ENCODE measurements around the gene LAP3. TPM values are rescaled to one million over a fixed set of nuclear protein-coding genes. Genes with fewer than 3 reads are reported as not detected.
A peak's percentile ranks its signal among the peaks of the same experiment; 100 is the strongest.

LAP3 gene
- total and polyA plus RNA-seq, 4 experiments from 2014 or later = 25.6 to 71.3 (median 35.1) TPM

GRCh38 chr4:17577665-17578481, 875 bp downstream of the LAP3 start:
- DNase-seq = peak in 2 of 5 donors; percentile 6 to 57
- Histone ChIP-seq H3K9me3 (ENCODE audit: control insufficient read depth in 1 of 2, low read length in 2 of 2) (no peaks in the 10 kb centered on the region), H3K36me3 (ENCODE audit: insufficient read depth, low read length) (peaks cover 15% of the 10 kb centered on the region), H3K27ac (ENCODE audit: low read depth, low read length) (peak overlapping the region; percentile 91), H3K4me3 (ENCODE audit: low read length in 2 of 2) (peak overlapping the region; percentile 79 to 97), H3K4me1 (ENCODE audit: insufficient read depth, low read length) (peaks cover 23% of the 10 kb centered on the region), H3K27me3 (ENCODE audit: insufficient read depth, low read length) (no peaks in the 10 kb centered on the region)
- POLR2A ChIA-PET (ENCODE audit: partially characterized antibody) = interaction anchor here (0.8 to 2.7 kb wide), 6 partner anchors 9 to 1351 kb away, joined by 3 to 45 read pairs (median 3); partner anchors contain the start of genes DCAF16, MED28 and NCAPG
- peaks cover 0 to 2% (median 0%) of the 10 kb centered on the region in 8 donors for H3K9me3 Mint-ChIP-seq
- H3K36me3 Mint-ChIP-seq = peaks cover 12 to 47% of the 10 kb centered on the region in 2 donors
- H3K27me3 Mint-ChIP-seq = no peaks in the 10 kb centered on the region
- intact Hi-C loops (cut with micrococcal nuclease) = loop anchor here (1.0 to 10.0 kb wide), 8 partner anchors 29 to 1823 kb away; partner anchors contain the start of genes DCAF16, MED28 and NCAPG
- peaks cover 13 to 31% (median 23%) of the 10 kb centered on the region in 4 donors for H3K4me1 Mint-ChIP-seq
- CTCF ChIA-PET (ENCODE audit: partially characterized antibody) = interaction anchor here (0.9 to 2.8 kb wide), 4 partner anchors 29 to 65 kb away, joined by 4 to 13 read pairs (median 8); partner anchors contain the start of gene MED28
- peak overlapping the region; percentile 93 to 99 (median 97) for H3K27ac Mint-ChIP-seq
- peak overlapping the region; percentile 88 to 94 (median 93) for H3K4me3 Mint-ChIP-seq

GRCh38 chr4:17578482-17578891, 1.5 kb downstream of the LAP3 start:
- H3K4me1 ChIP-seq (ENCODE audit: insufficient read depth, low read length) = peaks cover 23% of the 10 kb centered on the region
- Mint-ChIP-seq H3K4me1 (peaks cover 13 to 31% (median 23%) of the 10 kb centered on the region in 4 donors), H3K27ac (peak overlapping the region; percentile 93 to 99 (median 97)), H3K27me3 (no peaks in the 10 kb centered on the region), H3K4me3 (peak overlapping the region; percentile 88 to 94 (median 93)), H3K36me3 (peaks cover 12 to 53% of the 10 kb centered on the region in 2 donors), H3K9me3 (peaks cover 0 to 2% (median 0%) of the 10 kb centered on the region in 8 donors)
- CTCF ChIA-PET (ENCODE audit: partially characterized antibody) = interaction anchor here (1.5 to 2.8 kb wide), 3 partner anchors 30 to 58 kb away, joined by 6 to 13 read pairs (median 9); partner anchors contain the start of gene MED28
- peak overlapping the region; percentile 79 to 97 for H3K4me3 ChIP-seq (ENCODE audit: low read length in 2 of 2)
- peak overlapping the region; percentile 91 for H3K27ac ChIP-seq (ENCODE audit: low read depth, low read length)
- no peaks in the 10 kb centered on the region for H3K9me3 ChIP-seq (ENCODE audit: control insufficient read depth in 1 of 2, low read length in 2 of 2)
- peaks cover 22% of the 10 kb centered on the region for H3K36me3 ChIP-seq (ENCODE audit: insufficient read depth, low read length)
- DNase-seq = peak in 4 of 5 donors; percentile 8 to 19 (median 14)
- intact Hi-C loops (cut with micrococcal nuclease) = loop anchor here (10.0 kb wide), 1 partner anchor 1824 kb away; no protein-coding TSS in a partner anchor
- POLR2A ChIA-PET (ENCODE audit: partially characterized antibody) = interaction anchor here (0.8 to 2.7 kb wide), 6 partner anchors 8 to 1351 kb away, joined by 3 to 45 read pairs (median 3); partner anchors contain the start of genes DCAF16, MED28 and NCAPG
- H3K27me3 ChIP-seq (ENCODE audit: insufficient read depth, low read length) = no peaks in the 10 kb centered on the region

GRCh38 chr4:17580969-17581368, 4.0 kb downstream of the LAP3 start:
- CTCF ChIA-PET (ENCODE audit: partially characterized antibody) = no interaction called here
- Histone ChIP-seq H3K4me3 (ENCODE audit: low read length in 2 of 2) (no peak overlapping the region), H3K27ac (ENCODE audit: low read depth, low read length) (no peak overlapping the region), H3K9me3 (ENCODE audit: control insufficient read depth in 1 of 2, low read length in 2 of 2) (no peaks in the 10 kb centered on the region), H3K36me3 (ENCODE audit: insufficient read depth, low read length) (peaks cover 41% of the 10 kb centered on the region), H3K4me1 (ENCODE audit: insufficient read depth, low read length) (peaks cover 23% of the 10 kb centered on the region), H3K27me3 (ENCODE audit: insufficient read depth, low read length) (no peaks in the 10 kb centered on the region)
- Mint-ChIP-seq H3K36me3 (peaks cover 26 to 76% of the 10 kb centered on the region in 2 donors), H3K4me3 (no peak overlapping the region), H3K9me3 (peaks cover 0 to 6% (median 0%) of the 10 kb centered on the region in 8 donors), H3K4me1 (peaks cover 13 to 30% (median 23%) of the 10 kb centered on the region in 4 donors), H3K27me3 (no peaks in the 10 kb centered on the region), H3K27ac (peak overlapping the region in 3 of 7 donors; percentile 30 to 48 (median 35))
- intact Hi-C loops (cut with micrococcal nuclease) = no loop called here
- POLR2A ChIA-PET (ENCODE audit: partially characterized antibody) = no interaction called here
- no peak for DNase-seq

GRCh38 chr4:17583276-17583675, 6.3 kb downstream of the LAP3 start:
- intact Hi-C loops (cut with micrococcal nuclease) = no loop called here
- Mint-ChIP-seq H3K27ac (no peak overlapping the region), H3K9me3 (peaks cover 0 to 3% (median 0%) of the 10 kb centered on the region in 8 donors), H3K27me3 (no peaks in the 10 kb centered on the region), H3K36me3 (peaks cover 38 to 81% of the 10 kb centered on the region in 2 donors), H3K4me3 (no peak overlapping the region), H3K4me1 (peaks cover 7 to 17% (median 13%) of the 10 kb centered on the region in 4 donors)
- DNase-seq = no peak
- CTCF ChIA-PET (ENCODE audit: partially characterized antibody) = interaction anchor here (1.0 kb wide), 1 partner anchor 34 kb away, joined by 3 read pairs; no protein-coding TSS in a partner anchor
- Histone ChIP-seq H3K9me3 (ENCODE audit: control insufficient read depth in 1 of 2, low read length in 2 of 2) (no peaks in the 10 kb centered on the region), H3K4me1 (ENCODE audit: insufficient read depth, low read length) (peaks cover 12% of the 10 kb centered on the region), H3K27me3 (ENCODE audit: insufficient read depth, low read length) (no peaks in the 10 kb centered on the region), H3K27ac (ENCODE audit: low read depth, low read length) (no peak overlapping the region), H3K4me3 (ENCODE audit: low read length in 2 of 2) (no peak overlapping the region), H3K36me3 (ENCODE audit: insufficient read depth, low read length) (peaks cover 47% of the 10 kb centered on the region)
- POLR2A ChIA-PET (ENCODE audit: partially characterized antibody) = interaction anchor here (0.9 to 2.2 kb wide), 2 partner anchors 15 to 31 kb away, joined by 3 to 9 read pairs; partner anchors contain the start of gene MED28

GRCh38 chr4:17583941-17584340, 6.9 kb downstream of the LAP3 start:
- peaks cover 42 to 81% of the 10 kb centered on the region in 2 donors for H3K36me3 Mint-ChIP-seq

GRCh38 chr4:17584521-17585213, 7.7 kb downstream of the LAP3 start:
- H3K36me3 ChIP-seq (ENCODE audit: insufficient read depth, low read length) = peaks cover 57% of the 10 kb centered on the region
- no peaks in the 10 kb centered on the region for H3K9me3 ChIP-seq (ENCODE audit: control insufficient read depth in 1 of 2, low read length in 2 of 2)
- H3K27ac ChIP-seq (ENCODE audit: low read depth, low read length) = no peak overlapping the region
- Mint-ChIP-seq H3K4me1 (peaks cover 0 to 3% (median under 1%) of the 10 kb centered on the region in 4 donors), H3K27ac (peak overlapping the region in 2 of 7 donors; percentile 66), H3K27me3 (no peaks in the 10 kb centered on the region), H3K36me3 (peaks cover 47 to 86% of the 10 kb centered on the region in 2 donors), H3K4me3 (no peak overlapping the region), H3K9me3 (peaks cover 0 to 3% (median 0%) of the 10 kb centered on the region in 8 donors)
- intact Hi-C loops (cut with micrococcal nuclease) = no loop called here
- no peaks in the 10 kb centered on the region for H3K27me3 ChIP-seq (ENCODE audit: insufficient read depth, low read length)
- ChIA-PET CTCF (ENCODE audit: partially characterized antibody) (interaction anchor here (1.0 kb wide), 1 partner anchor 36 kb away, joined by 3 read pairs; no protein-coding TSS in a partner anchor), POLR2A (ENCODE audit: partially characterized antibody) (no interaction called here)
- H3K4me1 ChIP-seq (ENCODE audit: insufficient read depth, low read length) = no peaks in the 10 kb centered on the region
- no peak for DNase-seq
- H3K4me3 ChIP-seq (ENCODE audit: low read length in 2 of 2) = no peak overlapping the region

More at GRCh38 chr4:17583941-17584340, 6.9 kb downstream of the LAP3 start:
- Mint-ChIP-seq H3K4me1 (peaks cover 2 to 10% (median 7%) of the 10 kb centered on the region in 4 donors), H3K27me3 (no peaks in the 10 kb centered on the region), H3K9me3 (peaks cover 0 to 3% (median 0%) of the 10 kb centered on the region in 8 donors), H3K4me3 (no peak overlapping the region), H3K27ac (no peak overlapping the region)
- peaks cover 5% of the 10 kb centered on the region for H3K4me1 ChIP-seq (ENCODE audit: insufficient read depth, low read length)
- no peak overlapping the region for H3K4me3 ChIP-seq (ENCODE audit: low read length in 2 of 2)
- no peak overlapping the region for H3K27ac ChIP-seq (ENCODE audit: low read depth, low read length)
- ChIA-PET POLR2A (ENCODE audit: partially characterized antibody) (interaction anchor here (0.9 to 2.2 kb wide), 2 partner anchors 15 to 30 kb away, joined by 3 to 9 read pairs; partner anchors contain the start of gene MED28), CTCF (ENCODE audit: partially characterized antibody) (interaction anchor here (1.0 kb wide), 1 partner anchor 35 kb away, joined by 3 read pairs; no protein-coding TSS in a partner anchor)
- intact Hi-C loops (cut with micrococcal nuclease) = no loop called here
- peaks cover 51% of the 10 kb centered on the region for H3K36me3 ChIP-seq (ENCODE audit: insufficient read depth, low read length)
- DNase-seq = no peak
- no peaks in the 10 kb centered on the region for H3K27me3 ChIP-seq (ENCODE audit: insufficient read depth, low read length)
- no peaks in the 10 kb centered on the region for H3K9me3 ChIP-seq (ENCODE audit: control insufficient read depth in 1 of 2, low read length in 2 of 2)
